ENCODE results near the gene KIAA0319L.

KIAA0319L gene

GRCh38 chr1:35557118-35557610, at the start of gene KIAA0319L:
Gene KIAA0319L (minus strand): TSS chr1:35557403. CDS start chr1:35554491, 2,912 bp downstream.
- peaks cover 2% of the 10 kb centered on the region for H3K36me3 ChIP-seq (replicated peaks)
- H3K4me3 ChIP-seq (ENCODE audit: low read depth, low read length): peak within 1 kb of the TSS; percentile 93
- H3K27ac ChIP-seq: peak within 1 kb of the TSS; percentile 78
- in situ Hi-C loops (cut with HindIII; ENCODE audit: low pct_ligation_motif_present, low sequenced_read_pairs): no loop called here
- no peak for DNase-seq
- H3K27me3 ChIP-seq (replicated peaks): no peaks in the 10 kb centered on the region
- TF ChIP-seq, protein P1, sequence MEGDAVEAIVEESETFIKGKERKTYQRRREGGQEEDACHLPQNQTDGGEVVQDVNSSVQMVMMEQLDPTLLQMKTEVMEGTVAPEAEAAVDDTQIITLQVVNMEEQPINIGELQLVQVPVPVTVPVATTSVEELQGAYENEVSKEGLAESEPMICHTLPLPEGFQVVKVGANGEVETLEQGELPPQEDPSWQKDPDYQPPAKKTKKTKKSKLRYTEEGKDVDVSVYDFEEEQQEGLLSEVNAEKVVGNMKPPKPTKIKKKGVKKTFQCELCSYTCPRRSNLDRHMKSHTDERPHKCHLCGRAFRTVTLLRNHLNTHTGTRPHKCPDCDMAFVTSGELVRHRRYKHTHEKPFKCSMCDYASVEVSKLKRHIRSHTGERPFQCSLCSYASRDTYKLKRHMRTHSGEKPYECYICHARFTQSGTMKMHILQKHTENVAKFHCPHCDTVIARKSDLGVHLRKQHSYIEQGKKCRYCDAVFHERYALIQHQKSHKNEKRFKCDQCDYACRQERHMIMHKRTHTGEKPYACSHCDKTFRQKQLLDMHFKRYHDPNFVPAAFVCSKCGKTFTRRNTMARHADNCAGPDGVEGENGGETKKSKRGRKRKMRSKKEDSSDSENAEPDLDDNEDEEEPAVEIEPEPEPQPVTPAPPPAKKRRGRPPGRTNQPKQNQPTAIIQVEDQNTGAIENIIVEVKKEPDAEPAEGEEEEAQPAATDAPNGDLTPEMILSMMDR (IDR thresholded peaks at IDR 0.05; ENCODE audit: low read depth, low read length, missing control alignments): no peak

- no peaks in the 10 kb centered on the region for H3K27me3 ChIP-seq (replicated peaks)
- no peak overlapping the region for H3K4me3 ChIP-seq (ENCODE audit: low read depth, low read length)
- peaks cover 44% of the 10 kb centered on the region for H3K36me3 ChIP-seq (replicated peaks)
- peak overlapping the region; percentile 63 for H3K27ac ChIP-seq
- peak; percentile 54 for DNase-seq
- in situ Hi-C loops (cut with HindIII; ENCODE audit: low pct_ligation_motif_present, low sequenced_read_pairs): no loop called here
- TF ChIP-seq, protein P1 (IDR thresholded peaks at IDR 0.05; ENCODE audit: low read depth, low read length, missing control alignments): no peak
Measured at GRCh38 chr1:35605867-35606182, 48.6 kb upstream of the KIAA0319L start.

GRCh38 chr1:35605071-35605866, 48.1 kb upstream of the KIAA0319L start:
- TF ChIP-seq, protein P1 (IDR thresholded peaks at IDR 0.05; ENCODE audit: low read depth, low read length, missing control alignments): no peak
- H3K4me3 ChIP-seq (ENCODE audit: low read depth, low read length): no peak overlapping the region
- DNase-seq: no peak
- in situ Hi-C loops (cut with HindIII; ENCODE audit: low pct_ligation_motif_present, low sequenced_read_pairs): no loop called here
- H3K27ac ChIP-seq: peak overlapping the region; percentile 63
- no peaks in the 10 kb centered on the region for H3K27me3 ChIP-seq (replicated peaks)
- peaks cover 47% of the 10 kb centered on the region for H3K36me3 ChIP-seq (replicated peaks)

DNA sequence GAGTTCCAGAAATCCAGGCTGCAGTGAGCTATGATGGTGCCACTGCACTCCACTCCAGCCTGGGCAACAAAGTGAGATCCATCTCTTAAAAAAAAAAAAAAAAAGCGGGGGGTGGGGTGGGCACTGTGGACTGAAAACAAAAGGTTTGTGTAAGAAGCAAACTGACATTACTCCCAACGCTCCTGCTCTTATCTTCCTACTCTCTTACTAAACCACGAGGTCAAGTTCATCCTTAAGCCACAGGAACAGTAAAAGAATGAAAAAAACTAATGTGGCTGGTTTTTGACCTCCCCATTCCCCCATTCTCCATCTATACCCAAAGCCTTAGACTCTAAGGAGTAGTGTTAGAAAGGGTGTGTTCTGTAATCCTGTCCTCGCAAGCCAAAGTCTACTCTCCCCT, 46.7 kb upstream of the KIAA0319L start:
- Histone ChIP-seq H3K4me3 (ENCODE audit: low read depth, low read length) (no peak overlapping the region), H3K36me3 (replicated peaks) (peaks cover 38% of the 10 kb centered on the region), H3K27ac (no peak overlapping the region), H3K27me3 (replicated peaks) (no peaks in the 10 kb centered on the region)
- in situ Hi-C loops (cut with HindIII; ENCODE audit: low pct_ligation_motif_present, low sequenced_read_pairs): no loop called here
- TF ChIP-seq, protein P1 (IDR thresholded peaks at IDR 0.05; ENCODE audit: low read depth, low read length, missing control alignments): no peak
- peak; percentile 12 for DNase-seq

DNA sequence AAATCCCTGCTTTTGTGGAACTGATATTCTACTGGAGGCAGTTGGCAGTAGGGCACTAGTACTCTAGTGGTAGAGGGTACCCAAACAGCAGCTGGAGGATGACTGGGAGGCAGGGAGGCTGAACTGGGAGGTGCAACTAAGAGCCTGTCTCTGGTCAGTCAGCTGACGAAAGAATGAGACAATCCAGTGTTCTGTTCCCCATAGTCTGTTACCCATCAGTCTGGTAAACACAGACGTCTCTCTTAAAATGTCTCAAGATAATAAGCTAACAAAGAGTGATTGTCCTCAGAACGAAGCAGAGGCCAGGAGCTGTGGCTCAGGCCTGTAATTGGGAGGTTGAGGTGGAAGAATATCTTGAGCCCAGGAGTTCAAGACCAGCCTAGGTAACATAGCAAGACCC, 46.3 kb upstream of the KIAA0319L start:
- peaks cover 34% of the 10 kb centered on the region for H3K36me3 ChIP-seq (replicated peaks)
- no peak overlapping the region for H3K27ac ChIP-seq
- DNase-seq: no peak
- in situ Hi-C loops (cut with HindIII; ENCODE audit: low pct_ligation_motif_present, low sequenced_read_pairs): no loop called here
- no peak overlapping the region for H3K4me3 ChIP-seq (ENCODE audit: low read depth, low read length)
- H3K27me3 ChIP-seq (replicated peaks): no peaks in the 10 kb centered on the region
- TF ChIP-seq, protein P1 (IDR thresholded peaks at IDR 0.05; ENCODE audit: low read depth, low read length, missing control alignments): no peak

Measured in brain microvascular endothelial cell (primary cell).